SJSA1 (cell line): Measurements from ENCODE around the gene CREB5. TPM values are rescaled to one million over a fixed set of nuclear protein-coding genes. Genes with fewer than 3 reads are reported as not detected.
A peak's percentile ranks its signal among the peaks of the same experiment; 100 is the strongest.

Experiments
- DNase-seq, 2 experiments: peaks; one replicate each; pipeline ENCODE4 v3.0.0-alpha.2; 2015 to 2020; ENCODE audit warnings: low spot score in 2 of 2, low read depth in 1 of 2
- H3K27ac ChIP-seq: fragments of 250-450 bp; sonication (Bioruptor Pico); 2 replicates; pipeline ENCODE4 v1.5.1; 2020; ENCODE audit warnings: mild to moderate bottlenecking, moderate library complexity
- H3K27me3 ChIP-seq: fragments of 250-450 bp; sonication (Bioruptor Pico); replicated peaks from 2 replicates; pipeline ENCODE4 v1.5.1; 2020; ENCODE audit warnings: mild to moderate bottlenecking, moderate library complexity
- H3K36me3 ChIP-seq: fragments of 250-450 bp; sonication (Bioruptor Pico); 2 replicates; pipeline ENCODE4 v1.5.1; 2020; ENCODE audit warnings: mild to moderate bottlenecking
- H3K4me1 ChIP-seq: fragments of 250-450 bp; sonication (Bioruptor Pico); replicated peaks from 2 replicates; pipeline ENCODE4 v1.6.1; 2021; ENCODE audit warnings: mild to moderate bottlenecking
- H3K4me3 ChIP-seq: fragments of 250-450 bp; sonication (Bioruptor Pico); 2 replicates; pipeline ENCODE4 v1.5.1; 2020; ENCODE audit warnings: mild to moderate bottlenecking
- H3K9me3 ChIP-seq: fragments of 250-450 bp; sonication (Bioruptor Pico); replicated peaks from 2 replicates; pipeline ENCODE4 v1.5.1; 2020; ENCODE audit warnings: mild to moderate bottlenecking
- total RNA-seq: library from RNA; depleted of rRNA; stranded (reverse); fragments of >200 nt; shearing (Covaris generic); gene quantifications from 2 replicates; pipeline ENCODE4 v1.2.3, GENCODE V29; 2014

The CREB5 gene
- total RNA-seq, 1 experiment from 2014 or later, result 1.00 TPM

DNA sequence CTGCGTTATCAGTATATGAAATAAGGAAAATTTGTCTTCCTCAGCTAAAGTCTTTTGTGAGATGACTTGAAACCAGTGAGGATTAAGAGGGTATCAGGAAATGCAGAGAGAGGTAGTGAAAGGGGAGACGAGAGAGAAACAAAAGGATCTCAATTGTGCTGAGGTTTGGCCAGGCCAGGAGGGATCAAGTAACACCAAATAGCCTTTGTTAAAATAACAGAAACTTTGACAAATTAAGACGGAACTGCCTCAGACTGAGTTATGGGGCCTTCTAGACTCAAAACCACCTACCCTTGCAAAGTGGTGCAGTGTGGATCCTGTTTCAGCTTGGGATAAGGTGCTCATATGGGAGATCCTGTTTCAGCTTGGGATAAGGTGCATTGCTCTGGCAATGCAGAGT, 263.1 kb downstream of the CREB5 start:
- no peaks in the 10 kb centered on the region for H3K27me3 ChIP-seq
- H3K4me3 ChIP-seq, result no peak overlapping the region
- no peaks in the 10 kb centered on the region for H3K36me3 ChIP-seq
- no peaks in the 10 kb centered on the region for H3K4me1 ChIP-seq
- no peak for DNase-seq
- H3K27ac ChIP-seq, result no peak overlapping the region
- H3K9me3 ChIP-seq, result no peaks in the 10 kb centered on the region

DNA sequence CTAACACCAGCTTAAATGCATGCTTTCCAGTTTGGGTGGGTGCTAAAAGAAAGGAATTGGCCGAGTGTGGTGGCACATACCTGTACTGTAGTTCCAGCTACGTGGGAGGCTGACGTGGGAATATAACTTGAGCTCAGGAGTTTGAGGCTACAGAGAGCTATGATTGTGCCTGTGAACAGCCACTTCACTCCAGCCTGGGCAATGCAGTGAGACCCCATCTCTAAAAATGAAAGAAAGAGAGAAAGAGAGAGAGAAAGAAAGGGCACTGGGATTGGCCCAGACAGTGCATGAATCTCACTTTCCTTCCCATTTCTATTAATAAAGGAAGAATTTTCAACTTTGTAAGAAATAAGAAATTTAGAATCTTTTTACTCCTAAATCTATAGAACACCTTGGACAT, 265.4 kb downstream of the CREB5 start:
- Histone ChIP-seq H3K27me3 (no peaks in the 10 kb centered on the region), H3K4me1 (no peaks in the 10 kb centered on the region), H3K9me3 (no peaks in the 10 kb centered on the region)

DNA sequence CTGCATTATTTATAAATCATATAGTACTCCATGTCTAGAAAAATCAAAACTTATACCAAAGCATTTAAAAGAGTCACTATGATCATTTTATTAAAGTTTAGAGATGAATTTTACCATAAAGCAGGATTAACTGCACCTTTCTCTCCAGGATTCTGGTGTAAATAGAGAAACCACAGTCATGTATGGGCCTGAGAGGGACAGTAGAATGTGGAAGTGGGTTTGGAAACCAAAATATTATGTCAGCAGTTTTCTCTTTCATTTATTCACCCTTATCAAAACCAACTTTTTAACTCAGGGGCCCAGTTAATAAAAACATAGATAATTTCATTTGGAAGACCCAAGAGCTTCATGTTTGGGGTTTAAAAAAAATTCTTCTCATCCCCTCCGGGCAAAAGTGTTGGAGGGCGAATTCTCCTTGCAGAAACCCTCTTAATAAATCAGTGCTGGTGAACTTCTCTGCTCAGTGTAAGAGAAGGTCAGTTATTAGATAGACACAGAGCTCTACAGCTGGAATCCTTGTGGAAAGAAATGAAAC, 266.2 kb downstream of the CREB5 start:
- H3K27ac ChIP-seq, result no peak overlapping the region
- H3K4me3 ChIP-seq, result no peak overlapping the region
- H3K9me3 ChIP-seq, result no peaks in the 10 kb centered on the region
- H3K27me3 ChIP-seq, result no peaks in the 10 kb centered on the region
- no peaks in the 10 kb centered on the region for H3K4me1 ChIP-seq
- no peak for DNase-seq
- no peaks in the 10 kb centered on the region for H3K36me3 ChIP-seq

More for the DNA sequence above, 265.4 kb downstream of the CREB5 start:
- Histone ChIP-seq H3K36me3 (no peaks in the 10 kb centered on the region), H3K4me3 (no peak overlapping the region), H3K27ac (no peak overlapping the region)
- DNase-seq, result no peak

DNA sequence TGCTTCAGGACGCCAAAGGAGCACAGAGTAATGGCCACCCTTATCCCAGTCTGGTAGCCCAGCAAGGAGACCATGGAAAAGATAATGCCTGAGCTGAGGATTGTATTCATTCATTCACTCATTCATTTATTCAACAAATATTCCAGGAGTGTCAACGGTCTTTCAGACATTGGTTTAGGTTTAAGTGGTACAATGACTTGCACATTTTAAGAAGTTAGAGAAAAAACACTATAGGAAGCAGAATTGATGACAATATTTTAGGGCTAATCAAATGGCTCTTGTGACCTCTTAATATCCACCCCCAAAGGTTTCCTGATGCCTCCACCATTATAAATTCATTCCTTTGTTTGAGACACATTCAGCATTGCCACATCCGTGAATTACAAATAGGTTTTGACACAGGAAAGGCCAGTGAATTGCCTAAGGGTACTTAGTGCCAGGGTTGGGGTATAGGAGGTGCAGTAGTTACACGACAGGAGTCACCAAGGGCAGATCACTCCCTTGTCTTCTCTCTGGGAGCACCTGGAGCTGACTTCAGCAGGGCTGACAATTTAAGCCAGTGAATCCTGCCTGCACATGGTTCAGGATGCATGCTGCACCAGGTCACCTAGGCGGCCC, 269.5 kb downstream of the CREB5 start:
- DNase-seq, result no peak
- Histone ChIP-seq H3K36me3 (no peaks in the 10 kb centered on the region), H3K4me1 (peaks cover 5% of the 10 kb centered on the region; the same call in 1 of the 2 replicates), H3K9me3 (no peaks in the 10 kb centered on the region), H3K27ac (no peak overlapping the region), H3K27me3 (no peaks in the 10 kb centered on the region), H3K4me3 (no peak overlapping the region)

DNA sequence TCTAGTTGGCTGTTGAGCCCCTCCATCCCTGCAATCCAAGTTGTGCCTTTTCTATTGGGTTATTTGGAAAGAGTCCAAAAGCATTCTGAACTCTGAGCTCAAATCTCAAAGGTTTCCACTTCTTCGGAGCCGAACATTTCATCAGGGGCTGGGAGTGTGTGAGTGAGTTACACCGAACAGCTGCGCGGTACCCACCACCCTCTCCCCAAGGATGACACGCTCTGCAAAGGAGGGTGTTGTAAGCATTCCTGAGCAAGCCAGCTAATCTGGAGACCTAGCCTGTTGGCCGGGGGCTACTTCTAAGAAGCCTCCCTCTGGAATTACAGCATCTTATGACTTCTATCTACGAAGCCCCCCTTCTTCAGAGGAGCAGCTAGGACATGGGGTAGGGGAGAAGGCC, 270.5 kb downstream of the CREB5 start:
- Histone ChIP-seq H3K4me1 (peaks cover 11% of the 10 kb centered on the region; the same call in 1 of the 2 replicates), H3K27me3 (no peaks in the 10 kb centered on the region), H3K36me3 (no peaks in the 10 kb centered on the region), H3K27ac (no peak overlapping the region), H3K4me3 (no peak overlapping the region), H3K9me3 (no peaks in the 10 kb centered on the region)
- no peak for DNase-seq

DNA sequence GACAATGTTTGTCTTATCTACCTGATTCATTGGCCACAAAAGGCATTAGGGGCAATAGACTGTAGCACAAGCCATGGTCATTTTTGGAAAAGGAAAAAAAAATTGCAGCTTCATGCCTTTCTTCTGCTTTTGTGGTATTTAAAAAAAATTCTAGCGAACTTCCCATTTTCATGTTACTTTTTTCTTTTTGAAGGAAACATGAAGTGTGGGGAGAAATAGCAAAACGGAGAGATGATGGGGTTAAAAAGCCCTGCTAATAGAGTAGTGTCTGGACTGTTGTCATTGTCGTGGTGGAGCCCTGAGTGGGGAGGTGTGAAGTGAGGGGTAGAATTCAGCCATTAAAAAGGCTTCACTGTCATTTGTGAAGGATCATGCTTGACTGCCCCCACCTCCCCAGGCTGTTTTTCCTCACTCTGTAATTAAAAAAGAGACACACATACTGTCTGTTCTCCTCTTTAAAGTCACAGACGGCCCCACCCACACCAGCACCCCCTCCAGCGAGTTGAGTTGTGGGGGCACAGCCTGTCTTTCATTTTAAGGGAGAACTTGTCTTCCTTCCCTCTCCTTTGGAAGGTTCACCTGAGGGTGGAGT, 272.4 kb downstream of the CREB5 start:
- no peaks in the 10 kb centered on the region for H3K9me3 ChIP-seq
- no peaks in the 10 kb centered on the region for H3K36me3 ChIP-seq
- no peak overlapping the region for H3K27ac ChIP-seq
- peaks cover 11% of the 10 kb centered on the region; the same call in 1 of the 2 replicates for H3K4me1 ChIP-seq
- H3K27me3 ChIP-seq, result no peaks in the 10 kb centered on the region
- no peak overlapping the region for H3K4me3 ChIP-seq
- DNase-seq, result no peak

DNA sequence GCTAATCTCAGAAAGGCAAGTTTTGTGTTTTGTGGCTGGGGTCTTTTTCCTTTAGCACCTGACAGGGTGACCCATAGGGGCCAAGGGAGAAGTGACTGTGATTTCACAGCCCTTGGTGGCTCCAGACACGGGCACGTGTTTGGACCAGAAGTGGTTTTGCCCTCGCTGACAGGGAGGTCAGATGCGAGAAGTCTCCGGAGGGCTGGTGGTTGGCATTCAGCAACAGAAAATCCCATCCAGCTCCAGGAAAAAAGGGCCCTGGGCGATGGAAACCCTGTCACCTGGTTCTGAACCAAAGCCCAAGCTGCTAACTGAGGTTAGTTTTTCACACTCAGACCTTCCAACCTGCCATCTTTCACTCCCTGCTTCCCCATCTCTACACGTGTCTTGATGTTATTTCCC, 272.9 kb downstream of the CREB5 start:
- no peak overlapping the region for H3K4me3 ChIP-seq

DNA sequence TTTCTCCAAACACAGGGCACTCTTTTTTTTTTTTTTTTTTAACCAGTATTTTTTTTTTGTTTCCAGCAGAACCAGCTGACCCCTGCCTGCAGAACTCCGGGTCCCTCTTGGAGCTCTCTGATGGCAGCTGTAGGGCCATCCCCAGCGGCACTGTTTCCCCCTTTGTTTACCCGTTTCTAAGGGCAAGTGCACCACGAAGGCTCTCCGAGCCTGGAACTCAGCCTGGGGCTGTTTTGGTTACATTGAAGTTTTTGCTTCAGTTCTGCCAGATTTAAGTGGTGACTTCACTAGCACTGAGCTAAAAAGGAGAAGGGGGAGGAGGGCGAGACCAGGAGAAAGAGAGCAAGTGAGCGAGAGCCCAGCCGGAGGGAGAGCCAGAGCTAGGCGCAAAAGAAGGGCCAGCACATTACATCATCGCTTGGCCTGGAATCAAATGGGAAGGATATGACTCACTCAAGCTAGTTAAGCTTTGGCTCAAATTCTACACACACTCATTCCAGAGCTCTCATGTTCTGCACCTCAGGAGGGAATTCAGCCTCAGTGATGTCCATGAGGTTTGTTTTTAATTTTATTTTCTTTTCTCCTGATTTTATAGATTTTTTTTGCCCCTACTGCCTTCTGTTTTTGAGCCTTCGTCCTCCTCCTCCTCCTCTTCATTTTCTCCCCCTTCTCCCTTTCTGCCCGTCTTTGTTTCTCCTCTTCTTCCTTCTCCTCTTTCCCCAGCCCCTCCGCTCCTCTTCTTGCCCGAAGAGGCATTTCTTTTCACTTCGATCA, 273.5 kb downstream of the CREB5 start:
- Histone ChIP-seq H3K4me3 (peak overlapping the region; percentile 27), H3K9me3 (no peaks in the 10 kb centered on the region), H3K36me3 (no peaks in the 10 kb centered on the region), H3K27ac (peak overlapping the region; percentile 9), H3K4me1 (peaks cover 11% of the 10 kb centered on the region; the same call in 1 of the 2 replicates), H3K27me3 (no peaks in the 10 kb centered on the region)
- DNase-seq, result peak; percentile 91 to 92

More for the DNA sequence above, 272.9 kb downstream of the CREB5 start:
- no peaks in the 10 kb centered on the region for H3K36me3 ChIP-seq
- H3K4me1 ChIP-seq, result peaks cover 11% of the 10 kb centered on the region; the same call in 1 of the 2 replicates
- no peaks in the 10 kb centered on the region for H3K9me3 ChIP-seq
- no peaks in the 10 kb centered on the region for H3K27me3 ChIP-seq
- H3K27ac ChIP-seq, result 0 out of 2 replicates have a peak overlapping the region, but pooled peaks have one; percentile 9
- DNase-seq, result no peak

DNA sequence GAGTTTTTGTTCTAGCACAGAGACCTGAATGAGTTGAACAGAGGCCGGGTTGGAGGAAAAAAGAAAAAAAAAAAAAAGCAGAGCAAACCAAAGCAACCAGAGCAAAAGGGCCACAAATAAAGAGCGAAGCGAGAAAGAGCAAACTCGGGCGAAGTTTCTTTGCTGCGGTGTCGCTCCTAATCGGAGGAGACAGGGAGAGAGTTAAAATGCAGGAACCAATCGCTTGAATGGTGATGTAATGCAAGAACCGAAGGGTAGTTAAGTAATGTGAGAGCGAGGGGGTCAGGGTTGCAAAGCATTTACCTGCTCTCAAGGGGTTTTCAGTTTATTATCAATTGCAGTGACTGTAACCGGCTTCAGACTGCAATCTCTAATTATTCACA, 274.1 kb downstream of the CREB5 start:
- Histone ChIP-seq H3K4me1 (peaks cover 11% of the 10 kb centered on the region; the same call in 1 of the 2 replicates), H3K27me3 (no peaks in the 10 kb centered on the region), H3K4me3 (peak overlapping the region; percentile 27), H3K27ac (peak overlapping the region; percentile 9), H3K9me3 (no peaks in the 10 kb centered on the region), H3K36me3 (no peaks in the 10 kb centered on the region)
- no peak for DNase-seq

DNA sequence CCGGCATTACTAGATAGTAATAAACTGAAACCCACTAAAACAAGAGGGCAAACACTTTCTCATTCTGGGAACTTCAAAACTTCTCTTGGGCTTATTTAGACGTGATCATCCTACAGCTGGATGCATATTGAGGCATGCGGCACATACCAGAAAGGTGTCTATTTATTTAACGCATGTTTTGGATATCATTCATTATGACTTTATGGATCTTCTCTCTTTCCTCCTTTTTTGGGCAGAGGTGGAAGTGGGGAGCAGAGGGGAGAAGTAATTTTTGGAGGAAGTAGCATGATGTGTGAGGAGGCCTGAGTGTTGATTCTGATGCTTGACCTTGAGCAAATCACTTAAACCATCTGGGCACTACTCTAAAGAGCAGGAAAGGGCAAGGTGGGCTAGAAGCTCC, 275.2 kb downstream of the CREB5 start:
- Histone ChIP-seq H3K9me3 (no peaks in the 10 kb centered on the region), H3K27me3 (no peaks in the 10 kb centered on the region), H3K36me3 (no peaks in the 10 kb centered on the region), H3K4me1 (peaks cover 11% of the 10 kb centered on the region; the same call in 1 of the 2 replicates), H3K4me3 (no peak overlapping the region), H3K27ac (no peak overlapping the region)
- DNase-seq, result no peak

DNA sequence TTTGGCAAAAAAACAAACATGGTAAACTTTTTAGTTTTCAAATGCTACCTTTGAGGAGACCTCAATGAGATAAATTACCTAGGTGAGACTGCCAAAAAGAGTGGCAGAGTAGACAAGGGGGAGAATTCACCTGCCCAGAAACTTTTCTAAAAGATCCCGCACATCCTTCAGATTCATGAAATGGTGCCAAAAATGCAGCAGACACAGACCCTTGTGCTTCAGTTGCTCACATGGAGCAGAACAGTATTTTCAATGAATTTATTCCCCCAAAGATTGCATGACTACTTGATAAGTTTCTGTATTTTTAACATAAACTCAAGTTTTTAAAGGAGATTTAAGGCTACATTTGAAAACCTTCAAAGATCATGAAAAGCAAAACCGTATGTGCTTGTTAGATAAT, 275.9 kb downstream of the CREB5 start:
- no peaks in the 10 kb centered on the region for H3K9me3 ChIP-seq
- H3K4me1 ChIP-seq, result peaks cover 11% of the 10 kb centered on the region; the same call in 1 of the 2 replicates
- H3K27ac ChIP-seq, result no peak overlapping the region
- H3K27me3 ChIP-seq, result no peaks in the 10 kb centered on the region
- no peaks in the 10 kb centered on the region for H3K36me3 ChIP-seq
- no peak for DNase-seq
- H3K4me3 ChIP-seq, result no peak overlapping the region

DNA sequence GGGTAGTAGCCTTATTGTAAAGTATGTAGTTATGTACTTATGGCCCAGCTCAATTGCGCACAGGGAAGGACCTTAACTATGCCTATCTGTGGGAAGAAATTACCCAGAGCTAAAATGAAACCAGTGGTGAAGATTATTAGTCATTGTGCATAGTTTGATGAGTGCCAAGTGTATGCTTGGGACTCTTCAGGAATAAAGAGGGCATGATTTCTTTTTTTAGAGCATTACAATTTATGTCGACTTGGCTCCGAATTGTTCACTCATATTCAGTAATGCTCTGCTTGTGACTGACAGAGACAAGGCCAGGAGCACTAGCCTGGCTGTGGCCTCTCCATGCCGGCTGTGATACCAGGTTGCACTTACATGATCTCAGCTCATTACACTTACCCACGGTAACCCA, 276.3 kb downstream of the CREB5 start:
- Histone ChIP-seq H3K9me3 (no peaks in the 10 kb centered on the region), H3K27ac (no peak overlapping the region)

DNA sequence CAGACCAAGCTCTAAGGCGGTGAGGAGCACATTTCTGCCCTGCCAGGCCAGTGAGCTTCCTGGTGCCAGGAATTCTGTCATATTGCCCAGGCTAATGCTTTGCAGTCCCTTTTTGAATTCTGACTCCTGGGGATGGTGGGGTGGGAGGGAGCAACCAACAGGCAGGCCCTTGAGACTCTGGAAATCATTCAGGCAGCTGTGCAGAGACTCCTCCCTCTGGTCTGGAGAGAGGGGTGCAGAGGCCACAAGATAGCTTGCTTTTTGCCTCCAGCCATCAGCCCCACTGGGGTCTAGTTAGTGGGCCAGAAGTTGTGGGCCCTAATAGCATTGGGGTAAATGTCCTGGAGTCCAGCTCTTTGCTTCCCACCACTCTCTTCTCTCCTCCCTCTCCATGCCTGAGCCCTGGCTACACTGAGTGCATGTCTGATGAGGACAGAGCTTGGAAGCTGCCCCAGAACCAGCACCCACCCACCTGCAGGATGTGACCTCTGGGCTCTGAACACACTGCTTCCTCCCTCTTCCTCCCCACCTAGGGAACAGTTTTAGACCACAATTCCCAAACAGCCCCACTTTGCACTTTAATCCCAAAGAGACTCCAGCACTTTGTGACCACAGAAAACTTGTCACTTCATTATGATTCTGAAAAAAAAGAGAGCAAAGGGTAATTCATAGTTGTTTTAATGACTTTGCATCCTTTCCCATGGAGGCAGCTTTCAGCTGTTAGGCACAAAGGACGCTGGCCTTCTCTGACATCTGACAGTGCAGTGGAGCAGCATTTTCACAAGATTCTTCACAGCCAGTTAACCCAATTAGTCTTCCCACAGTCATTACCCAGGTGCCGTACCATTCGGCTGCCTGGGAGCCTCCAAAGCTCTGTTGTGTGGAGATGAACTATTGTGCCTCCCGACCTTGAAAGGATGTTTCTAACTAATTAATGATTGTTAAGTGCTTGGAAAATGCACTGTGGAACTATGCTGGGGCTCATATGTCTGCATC, 283.3 kb downstream of the CREB5 start:
- DNase-seq, result no peak
- H3K4me3 ChIP-seq, result no peak overlapping the region
- no peaks in the 10 kb centered on the region for H3K9me3 ChIP-seq
- H3K27ac ChIP-seq, result no peak overlapping the region
- no peaks in the 10 kb centered on the region for H3K27me3 ChIP-seq
- H3K36me3 ChIP-seq, result no peaks in the 10 kb centered on the region
- no peaks in the 10 kb centered on the region for H3K4me1 ChIP-seq

More for the DNA sequence above, 276.3 kb downstream of the CREB5 start:
- Histone ChIP-seq H3K27me3 (no peaks in the 10 kb centered on the region), H3K36me3 (no peaks in the 10 kb centered on the region), H3K4me1 (peaks cover 11% of the 10 kb centered on the region; the same call in 1 of the 2 replicates), H3K4me3 (no peak overlapping the region)
- DNase-seq, result no peak
